EH (cell line): Measurements from ENCODE around the gene ZNF622.

ENCODE experiments used
- DNase-seq: peaks from one replicate; pipeline ENCODE4 v3.0.0-alpha.2; 2015; ENCODE audit warnings: low read depth

ZNF622 gene, protein sequence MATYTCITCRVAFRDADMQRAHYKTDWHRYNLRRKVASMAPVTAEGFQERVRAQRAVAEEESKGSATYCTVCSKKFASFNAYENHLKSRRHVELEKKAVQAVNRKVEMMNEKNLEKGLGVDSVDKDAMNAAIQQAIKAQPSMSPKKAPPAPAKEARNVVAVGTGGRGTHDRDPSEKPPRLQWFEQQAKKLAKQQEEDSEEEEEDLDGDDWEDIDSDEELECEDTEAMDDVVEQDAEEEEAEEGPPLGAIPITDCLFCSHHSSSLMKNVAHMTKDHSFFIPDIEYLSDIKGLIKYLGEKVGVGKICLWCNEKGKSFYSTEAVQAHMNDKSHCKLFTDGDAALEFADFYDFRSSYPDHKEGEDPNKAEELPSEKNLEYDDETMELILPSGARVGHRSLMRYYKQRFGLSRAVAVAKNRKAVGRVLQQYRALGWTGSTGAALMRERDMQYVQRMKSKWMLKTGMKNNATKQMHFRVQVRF

DNA sequence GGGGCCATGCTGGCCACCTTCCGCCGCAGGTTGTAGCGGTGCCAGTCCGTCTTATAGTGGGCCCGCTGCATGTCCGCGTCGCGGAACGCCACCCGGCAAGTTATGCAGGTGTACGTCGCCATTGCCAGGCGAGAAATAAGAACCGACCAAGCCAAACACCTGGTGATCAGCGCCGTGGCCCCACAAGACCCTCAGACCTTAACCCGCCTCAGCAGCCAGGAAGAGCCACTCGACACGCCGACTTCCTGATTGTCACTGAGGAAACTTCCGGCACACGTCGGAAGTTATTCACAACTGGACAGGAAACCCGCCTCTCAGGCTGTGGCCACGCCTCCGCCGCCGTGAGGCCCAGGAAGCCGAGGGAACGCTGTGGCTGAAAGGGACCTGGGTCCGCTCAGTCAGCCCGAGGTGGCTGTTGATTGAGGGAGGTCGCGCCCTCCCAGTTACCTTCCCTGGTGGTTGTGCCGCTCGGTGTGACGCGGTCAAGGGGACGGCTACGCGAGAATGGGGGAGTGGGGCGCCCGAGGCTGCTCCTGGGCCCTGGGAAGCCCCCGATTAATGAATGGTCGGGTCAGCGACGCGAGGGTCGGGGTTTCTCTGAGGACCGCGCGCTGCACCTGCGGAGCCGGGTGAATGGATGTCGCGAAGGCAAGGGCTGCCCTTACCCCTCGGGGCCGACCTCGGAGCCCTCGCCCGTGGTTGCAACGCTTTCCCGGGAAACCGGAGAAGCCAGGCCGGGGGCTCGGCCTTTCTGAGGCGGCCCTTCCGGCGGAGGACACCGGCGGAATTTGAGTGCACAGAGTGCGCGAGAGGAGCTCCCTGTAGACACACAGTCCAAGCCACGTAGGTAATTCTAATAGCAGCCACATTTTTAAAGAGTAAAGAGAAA, at the start of gene ZNF622:
ZNF622 (minus strand) TSS at position 257 of the 889 bp plus-strand sequence; CDS start at position 122, 135 bp downstream.
- peak; percentile 93 for DNase-seq

DNA sequence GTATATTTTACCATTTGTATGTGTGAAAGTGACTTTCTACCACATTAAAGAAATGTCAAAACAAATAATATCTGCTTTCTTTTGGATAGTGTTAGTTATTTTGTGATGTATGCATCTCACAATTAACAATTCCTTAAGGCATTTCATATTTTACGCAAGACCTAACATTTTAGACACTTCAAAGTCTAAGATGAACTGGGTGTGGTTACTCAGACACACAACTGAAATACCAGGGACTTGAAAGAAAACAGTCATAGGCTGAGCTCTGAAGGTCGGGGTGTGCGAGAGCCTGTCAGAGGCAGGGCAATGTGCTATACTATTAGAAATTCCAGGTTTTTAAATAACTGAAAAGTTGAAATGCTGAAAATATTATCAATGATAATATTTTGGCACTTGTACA, 44.5 kb upstream of the ZNF622 start:
- no peak for DNase-seq

DNA sequence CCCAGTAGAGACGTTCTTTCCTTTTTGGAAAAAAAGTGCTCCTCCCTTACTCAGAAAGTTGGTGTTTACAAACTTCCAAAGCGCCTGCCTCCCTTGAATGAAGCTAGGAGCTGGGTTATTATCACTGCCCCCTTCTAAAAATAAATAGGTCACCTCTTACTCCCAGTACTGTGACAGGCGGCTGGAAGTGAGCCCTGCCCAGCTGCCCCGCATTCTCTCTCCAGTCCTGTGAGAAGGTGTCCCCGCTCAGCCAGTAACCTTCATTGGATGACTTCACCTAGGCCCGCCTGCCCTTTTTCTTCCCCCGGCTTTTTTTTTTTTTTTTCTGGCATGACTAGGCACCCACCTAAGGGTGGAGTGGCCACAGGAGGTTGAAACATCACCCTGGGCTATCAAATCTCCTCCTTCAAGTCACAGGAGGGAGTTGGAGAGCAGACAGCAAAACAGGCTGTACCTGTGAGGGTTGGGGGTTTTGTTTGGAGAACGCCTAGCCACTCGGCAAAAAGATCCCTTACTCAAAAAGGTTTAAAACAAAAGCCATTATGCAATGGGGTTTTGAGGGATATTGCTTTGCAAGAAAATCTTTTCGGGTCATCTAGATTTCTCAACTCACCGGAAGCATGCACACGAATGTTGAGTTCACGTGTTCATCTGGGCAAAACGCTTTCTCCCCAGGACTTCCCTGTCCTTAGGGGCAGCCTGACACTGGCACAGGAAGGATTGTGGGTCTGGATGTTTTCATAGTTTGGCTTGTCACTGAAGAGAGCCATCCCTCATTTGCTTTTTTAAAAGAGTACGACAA, 43.3 kb upstream of the ZNF622 start:
- peak; percentile 11 for DNase-seq

DNA sequence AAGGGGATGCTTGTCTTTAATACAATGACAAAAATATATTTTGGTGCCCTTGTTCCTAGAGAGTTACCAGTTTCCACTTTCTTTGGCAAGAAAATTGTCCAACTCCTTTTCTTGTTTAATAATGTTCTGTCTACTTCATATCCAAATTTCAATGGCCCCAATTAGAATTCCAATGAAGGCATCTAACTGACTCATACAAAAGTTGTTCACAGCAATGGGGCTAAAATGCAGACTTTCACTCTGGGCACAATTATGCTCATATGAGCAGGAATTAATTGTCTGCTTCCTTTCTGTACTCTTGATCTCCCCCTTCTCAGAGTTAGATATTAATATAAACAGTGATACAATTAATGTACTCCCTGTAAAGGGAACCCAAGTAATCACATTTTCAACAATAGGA, 42.1 kb upstream of the ZNF622 start:
- DNase-seq = peak; percentile 50

DNA sequence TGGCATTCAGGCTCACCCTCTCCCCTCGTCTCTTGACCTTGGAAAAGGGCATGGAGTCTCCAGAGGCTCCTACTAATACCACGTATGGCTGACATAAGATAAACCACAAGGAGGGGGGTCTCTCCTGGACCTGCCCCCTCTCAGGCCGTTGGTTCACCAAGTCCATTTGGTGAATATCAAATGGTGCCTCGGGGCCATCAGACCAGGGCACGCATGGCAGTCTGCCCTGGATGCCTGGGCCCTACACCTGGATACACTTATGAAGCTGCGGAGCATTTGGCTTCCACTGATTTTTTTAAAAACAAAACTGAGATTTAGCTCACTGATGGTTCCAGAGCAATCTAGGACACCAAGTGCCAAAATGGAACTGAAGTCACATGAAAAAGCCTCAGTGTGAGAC, 40.3 kb upstream of the ZNF622 start:
- DNase-seq = no peak

DNA sequence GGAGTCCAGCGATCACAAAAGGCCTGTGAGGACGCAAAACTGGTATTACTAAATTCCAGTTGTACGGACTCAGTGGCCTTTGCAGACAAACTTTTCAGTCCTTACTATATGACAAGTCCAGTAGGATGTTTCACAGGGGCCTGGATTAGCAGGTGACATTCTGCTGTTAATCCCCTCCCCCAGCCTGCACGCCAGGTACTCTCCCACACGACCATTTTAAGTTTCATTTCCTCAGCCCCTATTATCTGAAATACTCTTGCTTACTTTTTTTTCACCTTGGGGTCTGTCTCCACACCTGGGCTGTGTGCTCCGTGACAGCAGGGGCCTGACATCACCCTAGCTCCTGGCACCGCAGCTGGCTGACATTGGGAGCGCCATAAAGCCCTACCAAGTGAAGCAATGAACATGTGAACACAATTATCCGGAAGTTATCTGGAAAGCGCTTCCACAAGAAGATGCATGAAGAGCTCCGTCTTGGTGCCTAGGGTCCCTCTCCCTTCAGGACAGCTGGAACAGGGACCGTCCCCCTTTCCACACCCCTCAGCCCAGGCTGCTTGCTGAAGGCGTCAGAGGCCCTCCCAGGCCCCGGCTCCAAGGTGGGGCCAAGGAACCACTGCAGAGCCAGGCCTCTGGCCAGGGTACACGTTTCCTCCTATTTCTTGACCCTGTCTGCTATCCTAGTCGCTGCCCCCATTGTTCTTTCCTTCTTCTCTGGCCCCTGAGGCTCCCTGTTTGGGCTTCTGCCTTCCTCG, 39.7 kb upstream of the ZNF622 start:
- DNase-seq = no peak

DNA sequence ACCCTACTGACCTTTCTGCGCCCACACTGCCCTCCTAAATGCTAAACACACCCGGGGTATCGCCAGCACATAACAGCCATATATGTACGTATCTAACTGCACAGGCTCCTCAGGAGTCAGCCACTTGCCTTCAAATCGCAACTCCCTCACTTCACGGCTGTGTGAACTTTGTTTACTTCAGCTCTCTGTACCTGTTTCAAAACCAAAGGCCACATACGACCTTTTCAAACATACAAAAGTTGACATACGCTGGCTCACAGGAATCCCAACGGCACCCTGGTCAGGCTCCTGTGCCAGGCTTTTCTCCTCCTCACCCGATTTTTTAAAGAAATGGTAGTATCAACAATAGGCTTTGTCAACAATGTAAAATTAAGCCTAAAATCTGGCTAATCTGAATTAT, 39.0 kb upstream of the ZNF622 start:
- DNase-seq = no peak

DNA sequence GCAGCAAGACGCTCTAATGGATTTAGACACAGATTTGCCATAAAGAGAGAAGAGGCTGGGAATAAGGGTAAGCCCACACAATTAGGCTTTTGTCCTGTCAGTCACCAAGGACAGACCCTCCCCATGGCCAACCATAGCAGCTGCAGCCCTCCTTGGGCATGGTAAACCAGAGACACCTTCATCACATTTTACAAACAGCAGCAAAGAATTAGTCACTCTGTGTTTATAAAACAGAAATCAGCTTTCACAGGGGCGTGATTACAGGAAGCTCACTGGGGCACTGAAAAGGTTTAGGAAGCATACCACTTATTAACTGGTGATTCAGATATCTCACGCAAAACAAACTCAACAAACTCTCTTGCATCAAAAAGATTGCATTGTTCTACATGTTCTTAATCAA, 37.3 kb upstream of the ZNF622 start:
- no peak for DNase-seq

DNA sequence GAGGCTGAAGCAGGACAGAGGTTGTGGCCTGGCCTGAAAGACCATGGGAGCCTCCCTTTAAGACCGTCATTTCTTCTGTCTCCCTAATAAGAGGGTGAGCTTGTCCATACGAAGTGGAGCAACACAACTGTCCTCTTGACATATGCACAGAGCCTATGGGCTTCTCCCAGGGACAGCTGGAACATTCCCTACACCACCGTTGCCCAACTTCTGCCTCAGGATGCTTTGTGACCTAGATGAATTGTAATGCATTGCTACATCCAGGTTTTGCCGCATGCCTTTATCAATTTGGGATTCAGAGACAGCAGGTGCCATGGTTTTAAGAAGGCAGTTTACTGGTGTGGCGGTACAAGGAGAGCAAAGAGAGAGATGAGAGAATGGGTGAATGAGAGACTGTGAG, 34.4 kb upstream of the ZNF622 start:
- DNase-seq = no peak

DNA sequence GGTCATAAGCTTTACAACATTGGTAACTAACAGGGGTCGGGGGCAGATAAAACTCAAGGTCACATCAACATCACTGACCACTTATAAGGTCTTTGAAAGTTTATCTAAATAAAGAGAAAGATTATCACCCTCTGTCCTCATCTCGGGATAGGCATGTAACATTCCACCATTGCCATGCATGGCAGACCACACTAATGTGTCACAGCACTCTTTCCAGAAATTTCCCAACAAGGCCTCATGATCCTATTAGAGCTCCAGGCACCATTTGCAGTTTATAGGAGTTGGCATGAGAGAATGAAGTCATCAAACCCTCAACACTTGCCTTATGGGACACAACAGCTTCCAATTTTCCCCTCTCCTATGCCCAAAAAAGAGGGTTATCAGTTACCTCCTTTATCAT, 31.9 kb upstream of the ZNF622 start:
- DNase-seq = no peak

DNA sequence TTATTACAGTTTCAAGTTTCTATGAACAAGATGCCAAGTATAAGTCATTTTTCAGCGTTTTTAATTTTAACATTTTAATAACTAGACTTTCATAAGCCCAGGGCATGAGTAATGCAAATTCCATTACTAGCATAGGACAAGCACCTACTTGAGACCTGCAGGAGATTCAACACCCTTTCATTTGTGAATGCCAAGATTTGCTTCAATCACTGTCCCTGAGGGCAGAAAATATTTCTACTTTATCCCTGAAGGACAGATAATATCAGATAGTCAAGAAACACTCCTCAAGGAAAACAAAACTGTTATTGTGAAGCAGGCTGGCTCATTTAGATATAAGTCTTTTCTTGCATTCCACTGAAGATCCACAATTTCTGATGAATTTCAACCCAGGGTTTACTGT, 27.7 kb upstream of the ZNF622 start:
- DNase-seq = no peak

DNA sequence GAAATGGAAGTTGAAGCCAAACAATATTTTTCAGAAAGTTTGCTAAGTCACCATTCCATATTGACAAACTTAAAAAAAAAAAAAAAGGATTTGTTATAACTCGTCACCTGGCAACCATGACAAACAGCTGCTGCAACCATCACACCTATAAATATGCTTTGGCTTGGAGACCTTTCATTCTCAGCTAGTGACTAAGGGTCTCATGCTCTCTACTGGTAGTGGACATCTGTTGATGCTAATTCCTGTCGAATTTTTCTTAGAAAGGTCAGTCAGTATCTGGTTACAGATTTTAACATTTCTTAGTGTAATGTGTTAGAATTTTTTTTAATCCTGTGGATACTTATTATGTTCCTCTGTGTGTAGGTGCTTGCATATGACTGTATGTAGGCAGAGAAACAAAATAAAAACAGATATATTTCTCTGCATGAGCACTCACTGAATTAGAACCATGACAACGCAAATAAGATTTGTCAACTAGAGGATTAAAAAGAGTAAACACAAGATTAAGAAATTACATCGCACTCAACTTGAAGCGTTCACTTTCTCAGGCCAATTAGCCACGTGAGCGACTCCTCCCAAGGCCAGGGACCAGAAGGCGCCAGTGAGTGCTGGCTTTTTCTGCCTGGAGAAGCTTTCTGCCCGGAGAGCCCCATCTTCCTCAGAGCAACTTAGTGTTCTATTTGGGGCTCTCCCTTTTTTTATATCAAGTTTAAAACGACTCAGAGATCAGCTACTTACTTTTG, 27.0 kb upstream of the ZNF622 start:
- DNase-seq = peak; percentile 40

DNA sequence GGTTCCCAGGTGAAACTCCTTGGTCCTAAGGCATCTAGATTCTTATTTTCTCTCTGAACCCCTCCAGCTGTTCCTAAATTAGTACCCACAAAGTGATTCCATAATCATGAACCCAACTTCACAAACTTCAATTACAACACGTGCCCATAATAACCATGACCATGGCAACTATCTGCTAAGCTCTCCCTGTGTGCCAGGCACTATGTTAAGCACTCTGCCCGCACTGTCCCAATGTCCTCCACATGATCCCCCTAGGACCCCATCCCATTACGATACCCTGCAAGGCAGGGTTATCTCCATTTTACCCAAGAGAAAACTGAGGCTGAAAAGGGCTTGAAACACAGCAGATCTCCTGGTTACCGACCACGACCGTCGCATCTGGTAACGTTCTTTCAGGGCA, 25.3 kb upstream of the ZNF622 start:
- DNase-seq = no peak

DNA sequence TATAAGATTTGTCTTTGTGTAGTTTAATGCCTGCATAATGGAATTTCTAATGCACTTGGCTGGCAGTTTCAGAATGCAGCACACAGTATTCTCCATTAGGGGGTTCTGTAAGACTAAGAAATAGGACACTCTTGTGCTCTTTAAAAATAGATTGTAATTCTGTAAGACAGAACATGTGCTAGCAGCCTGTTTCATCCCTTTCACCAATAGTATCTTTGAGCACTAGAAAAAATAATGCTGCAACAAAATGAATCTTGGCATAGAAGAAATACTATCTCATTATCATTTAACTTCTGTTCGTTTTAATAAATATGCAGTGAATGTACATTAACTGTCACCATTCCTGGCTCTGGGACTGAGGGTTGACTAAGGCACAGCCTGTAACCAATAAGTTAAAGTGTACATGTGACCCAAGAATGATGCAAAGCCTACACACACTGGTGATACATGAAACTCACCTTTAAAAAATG, 23.8 kb upstream of the ZNF622 start:
- peak; percentile 62 for DNase-seq

DNA sequence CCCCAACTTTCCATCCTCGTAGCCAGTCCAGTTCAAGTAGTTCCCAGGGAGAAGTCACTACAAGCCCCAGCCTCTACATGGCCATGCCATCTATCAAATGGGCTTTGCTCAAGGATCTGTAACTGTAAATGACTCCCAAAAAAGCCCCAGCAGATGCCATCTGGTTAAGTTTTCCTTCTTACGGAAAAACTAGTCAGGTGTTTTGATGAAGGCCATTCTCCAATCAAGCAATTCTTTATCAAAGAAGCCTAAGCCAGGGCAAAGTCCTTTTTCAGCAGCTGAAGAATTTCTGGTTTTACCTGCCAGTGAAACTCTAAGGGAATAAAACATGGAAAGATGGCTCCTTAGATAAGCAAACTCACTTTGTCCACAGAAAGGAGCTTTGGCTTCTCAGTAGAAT, 21.9 kb upstream of the ZNF622 start:
- DNase-seq = no peak

DNA sequence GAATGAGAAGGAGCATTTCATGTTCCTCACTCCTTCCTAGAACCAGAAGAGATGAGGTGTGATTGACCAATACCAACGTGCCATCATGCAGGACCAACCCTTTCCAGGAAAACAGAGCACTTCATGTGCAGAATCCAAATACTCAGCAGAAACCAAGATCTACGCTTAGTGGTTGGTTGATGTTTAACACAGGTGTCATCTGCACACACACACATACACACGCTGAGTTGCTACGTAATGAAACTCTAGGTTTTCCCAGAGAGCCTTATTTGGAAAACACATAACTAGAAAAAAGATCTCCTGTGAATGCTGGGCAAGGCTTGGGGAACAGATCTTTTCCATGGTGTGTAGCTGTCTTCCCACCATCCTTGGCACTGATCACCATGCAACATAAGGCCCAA, 21.1 kb upstream of the ZNF622 start:
- DNase-seq = no peak

DNA sequence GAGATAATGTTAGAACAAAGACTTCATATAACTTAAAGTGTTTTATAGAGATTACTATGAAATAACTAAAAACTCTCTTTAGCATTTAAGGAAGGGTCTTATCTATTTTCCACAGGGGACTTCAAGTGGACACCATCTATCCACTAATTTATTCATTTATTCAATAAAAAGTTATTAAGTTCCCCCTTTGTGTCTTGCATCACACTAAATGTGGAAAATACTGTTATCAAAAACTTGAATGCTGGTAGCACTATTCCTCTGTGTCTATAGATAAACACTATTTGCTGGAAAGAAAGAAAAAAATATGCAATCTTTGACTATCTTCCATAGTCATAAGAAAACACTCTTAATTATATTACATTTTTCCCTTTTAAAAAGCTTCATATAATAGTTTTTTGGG, 20.1 kb upstream of the ZNF622 start:
- no peak for DNase-seq

DNA sequence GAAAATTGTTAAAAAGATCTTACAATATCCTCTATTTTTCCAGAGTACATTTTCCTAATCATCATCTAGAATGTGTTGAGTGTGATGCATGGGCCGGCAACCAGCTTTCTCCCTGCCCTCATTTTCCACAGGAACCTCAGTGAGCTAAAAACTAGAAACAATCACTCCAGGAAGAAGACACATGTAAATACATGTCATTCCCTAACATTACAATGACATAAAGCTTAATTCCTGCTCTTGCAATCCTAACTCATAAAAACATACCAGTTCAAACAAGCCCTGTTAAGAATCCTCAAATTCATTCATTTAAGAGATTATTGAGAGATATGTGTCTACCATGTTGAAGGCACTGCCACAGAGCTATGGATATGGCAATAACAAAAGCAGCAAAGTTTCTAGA, 18.5 kb upstream of the ZNF622 start:
- DNase-seq = no peak

DNA sequence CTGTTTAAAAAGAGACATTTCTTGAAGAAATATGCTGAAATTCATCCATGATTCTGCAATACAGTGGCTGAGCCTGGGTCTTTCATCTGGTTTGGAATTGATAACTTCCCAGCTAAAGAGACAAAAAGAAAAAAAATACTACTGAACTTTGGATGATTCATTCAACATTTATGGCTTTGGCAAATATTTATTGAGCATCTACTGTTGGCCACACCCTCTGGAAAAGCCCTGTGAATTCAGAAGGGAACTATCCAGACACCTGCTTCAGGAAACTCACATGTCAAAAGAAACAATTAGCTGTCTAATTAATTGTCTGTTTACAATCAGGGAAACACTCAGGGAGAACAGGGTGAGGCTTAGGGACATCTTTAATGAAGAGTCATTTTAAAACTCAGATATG, 17.8 kb upstream of the ZNF622 start:
- DNase-seq = no peak

DNA sequence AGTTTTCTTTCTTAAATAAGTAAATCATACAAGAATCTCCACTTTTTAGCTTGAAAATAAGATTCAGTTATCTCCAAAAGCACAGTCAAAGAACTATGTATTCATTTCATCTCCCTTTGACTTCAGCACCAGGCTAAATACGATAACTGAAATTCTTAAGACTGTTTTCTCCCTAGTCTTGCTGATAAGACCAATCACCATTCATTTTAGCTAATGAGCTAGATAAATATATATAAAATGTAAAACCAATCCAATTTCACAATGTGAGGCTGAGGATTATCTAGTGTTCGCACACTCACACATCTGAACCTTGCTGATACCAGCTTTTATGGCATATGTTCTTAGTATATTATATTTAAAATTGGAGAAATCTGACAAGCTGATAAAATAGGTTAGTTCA, 17.3 kb upstream of the ZNF622 start:
- DNase-seq = no peak
